Mesendoderm (in vitro differentiated cells): ENCODE measurements around the gene MRM2.

Experiments
- DNase-seq: peaks from one replicate; pipeline ENCODE4 v3.0.0; 2013
- H2AK5ac ChIP-seq: 2 replicates; pipeline ENCODE4 v1.6.1; 2013; ENCODE audit warnings: low read length, inconsistent platforms
- H2BK120ac ChIP-seq: 2 replicates; pipeline ENCODE4 v1.6.1; 2013; ENCODE audit warnings: low read depth, mild to moderate bottlenecking, low read length, moderate library complexity, mixed read lengths
- H2BK15ac ChIP-seq: replicated peaks from 2 replicates; pipeline ENCODE4 v1.6.1; 2013; ENCODE audit warnings: low read depth, mild to moderate bottlenecking, moderate library complexity
- H2BK5ac ChIP-seq: 2 replicates; pipeline ENCODE4 v1.6.1; 2013; ENCODE audit warnings: low read length, inconsistent platforms
- H3K18ac ChIP-seq: 2 replicates; pipeline ENCODE4 v1.6.1; 2013; ENCODE audit warnings: mild to moderate bottlenecking, low read length, mixed read lengths
- H3K23ac ChIP-seq: one replicate; pipeline ENCODE4 v1.6.1; 2013; ENCODE audit warnings: low read length
- H3K27ac ChIP-seq: 2 replicates; pipeline ENCODE4 v1.5.1; 2013; ENCODE audit warnings: low read depth, mild to moderate bottlenecking, inconsistent platforms, low read length, moderate library complexity
- H3K27me3 ChIP-seq: 2 replicates; pipeline ENCODE4 v1.6.1; 2013; ENCODE audit warnings: low read length, control low read depth, mild to moderate bottlenecking, inconsistent platforms; ENCODE audit not compliant: insufficient read depth, poor library complexity
- H3K36me3 ChIP-seq: 2 replicates; pipeline ENCODE4 v1.6.1; 2013; ENCODE audit warnings: low read length, inconsistent platforms; ENCODE audit not compliant: control insufficient read depth, insufficient read depth
- H3K4ac ChIP-seq: one replicate; pipeline ENCODE4 v1.6.1; 2013; ENCODE audit warnings: low read depth, mild to moderate bottlenecking, low read length, moderate library complexity
- H3K4me1 ChIP-seq: 2 replicates; pipeline ENCODE4 v1.6.1; 2013; ENCODE audit warnings: low read depth, low read length, inconsistent platforms; ENCODE audit not compliant: control insufficient read depth
- H3K4me2 ChIP-seq: 2 replicates; pipeline ENCODE4 v1.6.1; 2013; ENCODE audit warnings: low read length
- H3K4me3 ChIP-seq: 2 replicates; pipeline ENCODE4 v1.5.1; 2013; ENCODE audit warnings: mild to moderate bottlenecking, low read length
- H3K56ac ChIP-seq: one replicate; pipeline ENCODE4 v1.6.1; 2013; ENCODE audit warnings: low read length
- H3K79me1 ChIP-seq: 2 replicates; pipeline ENCODE4 v1.6.1; 2013; ENCODE audit warnings: low read length, inconsistent platforms
- H3K79me2 ChIP-seq: 2 replicates; pipeline ENCODE4 v1.6.1; 2013; ENCODE audit warnings: mild to moderate bottlenecking, low read length; ENCODE audit not compliant: control insufficient read depth, insufficient read depth
- H3K9ac ChIP-seq: 2 replicates; pipeline ENCODE4 v1.6.1; 2013; ENCODE audit warnings: low read length, inconsistent platforms
- H4K5ac ChIP-seq: one replicate; pipeline ENCODE4 v1.6.1; 2013; ENCODE audit warnings: low read length
- H4K8ac ChIP-seq: one replicate; pipeline ENCODE4 v1.6.1; 2013; ENCODE audit warnings: low read depth, mild to moderate bottlenecking, control low read depth, low read length, moderate library complexity
- WGBS: extraction: QIAGEN DNeasy Blood & Tissue Kit; methylation state at CpG from one replicate; pipeline ENCODE4 v1.1.7; 2013; ENCODE audit warnings: low lambda C conversion rate, missing lambda C conversion rate; ENCODE audit not compliant: insufficient coverage; ENCODE audit errors: extremely low coverage; 5-methylcytosine and 5-hydroxymethylcytosine counted together

The MRM2 gene

DNA sequence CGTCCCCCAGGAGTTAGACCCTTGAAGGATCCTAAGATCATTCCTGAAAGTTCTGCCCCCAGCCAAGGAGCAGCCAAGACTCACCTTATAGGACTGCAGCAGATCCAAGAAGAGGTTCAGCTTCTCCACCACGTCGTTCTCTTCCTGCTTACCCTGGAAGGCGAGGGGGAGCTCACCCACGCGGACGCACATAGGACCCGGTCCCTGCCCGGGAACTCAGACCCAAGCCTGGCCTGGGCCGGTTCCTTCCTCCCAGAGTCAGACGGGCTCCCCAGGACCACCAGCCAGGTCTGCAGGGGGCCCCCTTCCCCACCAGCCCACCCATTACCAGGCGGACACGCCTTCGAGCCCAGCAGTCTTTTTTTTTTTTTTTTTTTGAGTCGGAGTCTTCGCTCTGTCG is 15.6 kb upstream of the MRM2 start:
- no peak overlapping the region for H2AK5ac ChIP-seq
- no peak overlapping the region for H3K27ac ChIP-seq
- H3K27me3 ChIP-seq, result no peaks in the 10 kb centered on the region
- no peak overlapping the region for H3K56ac ChIP-seq
- no peak overlapping the region for H3K9ac ChIP-seq
- no peak overlapping the region for H2BK15ac ChIP-seq
- H3K79me1 ChIP-seq, result no peaks in the 10 kb centered on the region
- H2BK120ac ChIP-seq, result no peak overlapping the region
- H3K36me3 ChIP-seq, result no peaks in the 10 kb centered on the region
- no peak for DNase-seq
- H3K4me3 ChIP-seq, result no peak overlapping the region
- H3K79me2 ChIP-seq, result no peaks in the 10 kb centered on the region
- H4K5ac ChIP-seq, result no peak overlapping the region
- no peak overlapping the region for H3K4me2 ChIP-seq
- H2BK5ac ChIP-seq, result no peak overlapping the region
- no peak overlapping the region for H3K18ac ChIP-seq
- no peak overlapping the region for H3K4ac ChIP-seq
- H3K23ac ChIP-seq, result no peak overlapping the region
- no CpG with 5 or more reads among the region's 17 CpGs for WGBS
- no peak overlapping the region for H4K8ac ChIP-seq
- no peaks in the 10 kb centered on the region for H3K4me1 ChIP-seq

DNA sequence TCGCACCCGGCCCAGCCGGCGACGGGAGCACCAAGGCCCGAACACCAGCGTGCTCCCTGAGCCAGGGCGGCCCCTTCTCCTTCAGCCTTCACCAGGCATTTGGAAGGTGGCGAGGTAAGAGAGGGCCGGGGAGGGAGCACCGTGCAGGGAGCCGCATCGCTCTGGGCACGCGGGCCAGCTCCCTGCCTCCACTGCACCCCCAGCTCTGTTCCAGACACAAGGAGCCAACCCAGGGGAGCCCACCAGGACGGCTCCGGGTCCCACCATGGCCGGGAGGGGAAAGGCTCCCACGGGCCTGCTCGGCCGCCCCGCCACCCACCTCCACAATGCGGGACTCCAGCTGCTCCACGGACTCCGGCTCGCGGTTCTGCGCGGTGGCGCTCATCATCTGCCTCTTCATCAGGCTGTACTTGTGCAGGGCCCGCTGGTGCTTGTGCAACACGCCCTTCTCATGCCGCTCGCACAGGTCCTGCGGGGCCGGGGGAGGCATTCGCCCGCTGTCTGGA is 15.1 kb upstream of the MRM2 start:
- no peak overlapping the region for H2BK5ac ChIP-seq
- H3K4me1 ChIP-seq, result no peaks in the 10 kb centered on the region
- no peak overlapping the region for H3K4me2 ChIP-seq
- H3K18ac ChIP-seq, result no peak overlapping the region
- no CpG with 5 or more reads among the region's 38 CpGs for WGBS
- H3K4me3 ChIP-seq, result no peak overlapping the region
- no peak overlapping the region for H2BK15ac ChIP-seq
- no peaks in the 10 kb centered on the region for H3K79me2 ChIP-seq
- no peak overlapping the region for H3K56ac ChIP-seq
- no peaks in the 10 kb centered on the region for H3K36me3 ChIP-seq
- DNase-seq, result no peak
- no peak overlapping the region for H2AK5ac ChIP-seq
- H3K79me1 ChIP-seq, result no peaks in the 10 kb centered on the region
- no peak overlapping the region for H3K23ac ChIP-seq
- H3K27me3 ChIP-seq, result no peaks in the 10 kb centered on the region
- H3K4ac ChIP-seq, result no peak overlapping the region
- H4K8ac ChIP-seq, result no peak overlapping the region
- H2BK120ac ChIP-seq, result no peak overlapping the region
- H4K5ac ChIP-seq, result no peak overlapping the region
- H3K27ac ChIP-seq, result no peak overlapping the region
- H3K9ac ChIP-seq, result no peak overlapping the region

DNA sequence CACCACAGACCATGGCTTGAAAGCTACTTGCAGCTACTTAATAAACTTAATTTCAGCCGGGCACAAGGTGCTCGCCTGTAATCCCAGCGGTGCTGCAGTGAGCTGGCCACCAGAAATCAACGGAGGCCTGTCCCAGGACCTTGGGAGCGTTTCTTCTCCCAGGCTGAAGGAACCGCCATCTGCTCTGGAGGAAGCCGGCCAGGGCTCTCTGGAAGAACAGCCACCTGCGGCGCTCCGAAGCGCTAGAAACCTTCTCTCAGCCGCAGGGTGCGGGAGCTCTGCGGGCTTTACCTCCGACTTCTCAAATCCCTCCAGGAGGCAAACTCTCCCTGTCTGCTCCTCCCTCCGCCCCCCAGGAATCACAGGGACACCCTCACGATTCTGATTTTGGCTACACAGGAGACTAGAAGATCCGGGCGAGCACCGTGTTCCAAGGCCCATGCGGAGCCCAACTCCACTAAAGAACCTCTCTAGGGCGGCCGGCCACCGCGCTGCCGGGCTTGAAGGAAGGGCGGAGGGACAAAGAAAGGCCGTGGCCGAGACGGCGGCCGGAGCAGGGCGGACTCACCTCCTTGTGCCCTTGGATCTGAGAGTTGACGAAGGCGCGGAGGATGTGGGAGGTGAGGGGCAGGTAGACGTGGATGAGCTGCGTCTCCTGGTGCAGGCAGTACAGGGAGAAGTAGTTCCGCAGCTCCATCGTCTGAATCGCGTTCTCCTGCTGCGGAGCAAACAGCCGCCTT is 14.5 kb upstream of the MRM2 start:
- Histone ChIP-seq H3K36me3 (no peaks in the 10 kb centered on the region), H3K56ac (no peak overlapping the region), H3K4me3 (no peak overlapping the region), H3K4me1 (no peaks in the 10 kb centered on the region), H2BK120ac (no peak overlapping the region), H3K27ac (no peak overlapping the region), H4K5ac (no peak overlapping the region), H3K9ac (no peak overlapping the region), H3K23ac (no peak overlapping the region), H2AK5ac (no peak overlapping the region), H2BK5ac (no peak overlapping the region), H3K4ac (no peak overlapping the region), H3K27me3 (no peaks in the 10 kb centered on the region), H3K79me2 (no peaks in the 10 kb centered on the region), H4K8ac (no peak overlapping the region), H3K79me1 (no peaks in the 10 kb centered on the region), H3K18ac (no peak overlapping the region), H3K4me2 (no peak overlapping the region), H2BK15ac (no peak overlapping the region)
- WGBS, result no CpG with 5 or more reads among the region's 44 CpGs
- DNase-seq, result no peak

DNA sequence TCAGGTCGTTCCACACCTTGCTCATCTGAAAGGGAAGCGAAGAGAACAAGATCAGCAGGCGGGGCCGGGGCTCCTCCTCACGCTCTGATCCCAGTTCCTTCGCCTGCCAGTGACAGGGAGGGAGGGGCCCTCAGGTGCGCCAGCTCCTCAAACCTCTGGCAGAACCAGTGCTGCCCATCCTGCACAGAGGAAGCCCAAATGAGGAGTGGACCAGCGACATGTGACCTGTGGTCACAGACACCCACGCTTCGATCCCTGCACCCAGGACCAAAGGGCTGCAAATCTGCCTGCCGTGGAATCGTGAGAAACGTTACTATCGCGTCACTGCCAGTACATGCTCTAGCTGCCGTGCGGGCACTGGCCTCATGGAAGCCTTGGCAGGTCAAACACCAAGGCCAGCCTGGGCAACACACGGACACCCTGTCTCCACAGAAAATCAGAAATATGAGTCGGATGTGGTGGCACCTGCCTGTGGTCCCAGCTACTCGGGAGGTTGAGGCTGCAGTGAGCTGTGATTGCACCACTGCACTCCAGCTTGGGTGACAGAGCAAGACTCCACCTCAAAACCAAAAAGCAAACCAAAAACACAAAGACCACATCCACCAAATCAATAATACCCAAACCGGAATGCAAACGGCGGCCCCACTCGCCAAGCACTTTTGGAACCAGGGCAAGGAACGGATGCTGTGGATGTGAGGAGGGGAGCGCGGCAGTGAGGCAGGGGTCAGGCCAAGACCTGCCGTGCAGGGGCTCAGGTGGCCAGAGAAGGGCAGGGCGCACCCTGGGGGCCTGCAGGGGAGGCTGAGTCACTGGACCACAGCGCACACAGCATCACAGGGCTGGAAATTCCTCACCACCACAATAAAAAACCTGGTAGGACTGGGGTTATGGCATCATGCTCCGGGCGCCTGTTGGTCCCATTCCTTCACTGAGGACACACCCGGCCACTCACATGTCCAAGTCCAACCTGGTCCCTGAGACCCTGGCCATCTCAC is 13.4 kb upstream of the MRM2 start:
- H3K36me3 ChIP-seq, result no peaks in the 10 kb centered on the region
- H4K8ac ChIP-seq, result no peak overlapping the region
- no peak overlapping the region for H2BK15ac ChIP-seq
- no peak overlapping the region for H3K4me3 ChIP-seq
- no CpG with 5 or more reads among the region's 33 CpGs for WGBS
- H3K56ac ChIP-seq, result no peak overlapping the region
- H3K4me1 ChIP-seq, result no peaks in the 10 kb centered on the region
- H3K27me3 ChIP-seq, result no peaks in the 10 kb centered on the region
- H3K27ac ChIP-seq, result no peak overlapping the region
- H3K4me2 ChIP-seq, result no peak overlapping the region
- H3K9ac ChIP-seq, result no peak overlapping the region
- DNase-seq, result no peak
- no peak overlapping the region for H2BK5ac ChIP-seq
- no peak overlapping the region for H2AK5ac ChIP-seq
- H3K4ac ChIP-seq, result no peak overlapping the region
- H3K18ac ChIP-seq, result no peak overlapping the region
- no peaks in the 10 kb centered on the region for H3K79me2 ChIP-seq
- no peak overlapping the region for H2BK120ac ChIP-seq
- H3K23ac ChIP-seq, result no peak overlapping the region
- no peak overlapping the region for H4K5ac ChIP-seq
- H3K79me1 ChIP-seq, result no peaks in the 10 kb centered on the region

DNA sequence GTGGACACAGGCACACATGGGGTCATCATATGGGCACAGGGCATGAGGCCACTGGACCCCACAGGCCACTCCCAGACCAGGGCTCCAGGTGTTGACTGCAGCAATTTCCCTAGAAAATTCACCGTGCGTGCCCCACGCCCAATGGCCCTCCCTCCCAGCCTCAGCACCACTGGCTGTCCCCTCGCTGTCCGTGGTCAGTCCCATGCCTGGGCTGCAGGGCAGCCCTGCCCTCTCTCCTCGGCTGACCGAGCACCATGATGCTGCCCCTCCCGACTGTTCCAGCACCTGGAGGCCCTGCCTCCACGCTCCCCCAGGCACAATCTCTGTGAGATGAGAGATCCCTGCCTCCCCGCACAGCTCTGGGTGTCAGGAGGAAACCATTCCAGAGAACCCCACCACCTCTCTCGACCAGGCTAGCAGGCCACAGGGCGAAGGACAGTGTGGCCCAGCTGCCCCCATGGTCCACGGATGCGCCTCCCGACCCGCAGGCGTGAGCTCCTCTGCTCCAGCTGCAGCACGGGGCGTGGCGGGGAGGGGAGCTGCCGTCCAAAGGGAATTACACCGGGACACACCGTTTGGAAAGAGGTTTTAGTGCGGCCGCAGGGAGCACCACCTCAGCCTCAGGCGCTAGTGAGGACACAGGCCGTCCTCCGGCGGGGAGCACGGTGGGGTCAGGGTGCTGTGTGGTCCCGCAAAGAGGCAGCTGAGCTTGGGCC is 12.6 kb upstream of the MRM2 start:
- no peak overlapping the region for H3K4me3 ChIP-seq
- H2BK120ac ChIP-seq, result no peak overlapping the region
- no peak overlapping the region for H3K9ac ChIP-seq
- no peak overlapping the region for H3K56ac ChIP-seq
- H3K79me2 ChIP-seq, result no peaks in the 10 kb centered on the region
- no peak overlapping the region for H3K23ac ChIP-seq
- H4K8ac ChIP-seq, result no peak overlapping the region
- H3K79me1 ChIP-seq, result no peaks in the 10 kb centered on the region
- no peaks in the 10 kb centered on the region for H3K36me3 ChIP-seq
- WGBS, result no CpG with 5 or more reads among the region's 31 CpGs
- no peak overlapping the region for H3K27ac ChIP-seq
- no peak overlapping the region for H2AK5ac ChIP-seq
- no peak overlapping the region for H4K5ac ChIP-seq
- no peak overlapping the region for H3K18ac ChIP-seq
- no peaks in the 10 kb centered on the region for H3K4me1 ChIP-seq
- no peak overlapping the region for H3K4ac ChIP-seq
- no peak overlapping the region for H2BK15ac ChIP-seq
- no peak overlapping the region for H2BK5ac ChIP-seq
- no peak overlapping the region for H3K4me2 ChIP-seq
- H3K27me3 ChIP-seq, result no peaks in the 10 kb centered on the region
- no peak for DNase-seq
